OCI-LY7 (cell line): Measurements from ENCODE around the gene RAPGEF3.

Source experiments
- EZH2phosphoT487 ChIP-seq: fragments of 200-600 bp; sonication (generic); IDR thresholded peaks from 2 replicates; pipeline ENCODE4 v1.6.1; 2018; ENCODE audit warnings: low read depth, borderline replicate concordance, mild to moderate bottlenecking, mixed run types, antibody characterized with exemption, low read length, moderate library complexity, mixed read lengths
- TF ChIP-seq, protein P1 (sequence below): fragments of 200-600 bp; sonication (generic); conservative IDR thresholded peaks from 2 replicates; pipeline ENCODE4 v1.5.1; 2014; ENCODE audit warnings: mild to moderate bottlenecking, antibody characterized with exemption, low read length, moderate library complexity, mixed read lengths

DNA sequence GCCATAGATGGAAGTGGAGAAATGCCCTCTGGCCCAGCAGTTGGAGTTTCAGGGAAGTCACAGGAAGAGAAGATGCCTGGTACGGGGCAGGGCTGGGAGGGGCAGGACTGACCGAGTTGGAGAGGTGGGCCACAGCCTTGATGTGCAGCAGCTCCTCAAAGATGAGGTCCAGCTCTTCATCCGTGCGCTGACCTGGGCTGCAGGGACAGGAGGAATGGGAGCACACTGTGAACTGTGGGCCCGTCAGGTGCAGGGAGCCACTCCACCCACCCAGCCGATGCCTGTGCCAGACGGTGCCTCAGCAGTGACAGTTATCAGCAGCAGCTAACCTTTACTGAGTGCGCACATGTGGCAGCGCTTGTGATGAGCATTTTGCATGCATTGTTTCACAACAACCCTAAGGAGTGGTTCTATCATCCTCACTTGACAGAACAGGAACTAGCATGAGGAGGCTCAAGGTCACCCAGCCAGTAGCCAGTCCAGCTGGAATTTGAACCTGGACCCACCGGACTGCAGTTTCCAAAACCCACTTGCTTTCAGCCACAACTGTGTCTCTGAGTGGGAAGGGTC lies 8.4 kb downstream of the RAPGEF3 start:
- TF ChIP-seq, protein P1, sequence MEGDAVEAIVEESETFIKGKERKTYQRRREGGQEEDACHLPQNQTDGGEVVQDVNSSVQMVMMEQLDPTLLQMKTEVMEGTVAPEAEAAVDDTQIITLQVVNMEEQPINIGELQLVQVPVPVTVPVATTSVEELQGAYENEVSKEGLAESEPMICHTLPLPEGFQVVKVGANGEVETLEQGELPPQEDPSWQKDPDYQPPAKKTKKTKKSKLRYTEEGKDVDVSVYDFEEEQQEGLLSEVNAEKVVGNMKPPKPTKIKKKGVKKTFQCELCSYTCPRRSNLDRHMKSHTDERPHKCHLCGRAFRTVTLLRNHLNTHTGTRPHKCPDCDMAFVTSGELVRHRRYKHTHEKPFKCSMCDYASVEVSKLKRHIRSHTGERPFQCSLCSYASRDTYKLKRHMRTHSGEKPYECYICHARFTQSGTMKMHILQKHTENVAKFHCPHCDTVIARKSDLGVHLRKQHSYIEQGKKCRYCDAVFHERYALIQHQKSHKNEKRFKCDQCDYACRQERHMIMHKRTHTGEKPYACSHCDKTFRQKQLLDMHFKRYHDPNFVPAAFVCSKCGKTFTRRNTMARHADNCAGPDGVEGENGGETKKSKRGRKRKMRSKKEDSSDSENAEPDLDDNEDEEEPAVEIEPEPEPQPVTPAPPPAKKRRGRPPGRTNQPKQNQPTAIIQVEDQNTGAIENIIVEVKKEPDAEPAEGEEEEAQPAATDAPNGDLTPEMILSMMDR, result no peak
- TF ChIP-seq EZH2phosphoT487, result no peak
